Adrenal gland (tissue), 12 donors: ENCODE results near the gene METTL16. TPM values are rescaled to one million over a fixed set of nuclear protein-coding genes. Genes with fewer than 3 reads are reported as not detected.

ENCODE experiments used
- DNase-seq, 7 donors: peaks; one replicate each; pipeline ENCODE4 v3.0.0-alpha.2; 2019 to 2020
- H3K27ac ChIP-seq, 5 donors: fragments of 200-600 bp; sonication (generic) in 4 of 5; 1 replicate in 3 of 5; 2 replicates in 2 of 5; pipeline versions ENCODE4 v1.5.1 to v1.8.0; 2016 to 2020; ENCODE audit warnings: mild to moderate bottlenecking in 1 of 5
- H3K27me3 ChIP-seq: fragments of 200-600 bp; 2 replicates; pipeline ENCODE4 v1.8.0; 2021
- H3K36me3 ChIP-seq, 2 donors: fragments of 200-600 bp; replicated peaks in 1 of 2; 1 replicate in 1 of 2; 2 replicates in 1 of 2; pipeline versions ENCODE4 v1.5.1 to v1.8.0; 2018 to 2022
- H3K4me1 ChIP-seq, 2 donors: fragments of 200-600 bp; replicated peaks in 1 of 2; 1 replicate in 1 of 2; 2 replicates in 1 of 2; pipeline versions ENCODE4 v1.5.1 to v1.8.0; 2018 to 2021
- H3K4me3 ChIP-seq, 4 donors: fragments of 200-600 bp; sonication (generic) in 3 of 4; one replicate each; pipeline ENCODE4 v1.5.1; 2016 to 2018
- H3K9me3 ChIP-seq, 3 donors: fragments of 200-600 bp; sonication (generic) in 1 of 3; replicated peaks in 1 of 3; 1 replicate in 2 of 3; 2 replicates in 1 of 3; pipeline versions ENCODE4 v1.5.1 to v1.8.0; 2016 to 2021
- POLR2A ChIP-seq, 2 donors: fragments of 450-650 bp; IDR thresholded peaks; one replicate each; pipeline ENCODE4 v1.6.1; 2017; ENCODE audit warnings: antibody characterized with exemption in 2 of 2, mild to moderate bottlenecking in 2 of 2, moderate library complexity in 1 of 2
- WGBS, 4 donors: extraction: QIAGEN DNeasy Blood & Tissue Kit in 2 of 4; methylation state at CpG; one replicate each; pipeline versions ENCODE4 v1.1.5 to v1.1.7; 2013 to 2017; 5-methylcytosine and 5-hydroxymethylcytosine counted together
- intact Hi-C, 2 donors: fragments of 100-400 bp; cut with DNase I; formaldehyde crosslinking; loops; one replicate each; pipeline versions ENCODE4 v1.14.1 to v1.15.0; 2022 to 2023
- polyA plus RNA-seq, 3 donors: library from polyadenylated mRNA; stranded (reverse); fragments of 200-250 nt in 2 of 3; fragments of 350-450 nt in 1 of 3; fragmentation: Illumina TruSeq in 1 of 3; extraction: RNeasy Lipid Tissue Mini Kit (QIAGEN cat#74804) in 1 of 3; gene quantifications; one replicate each; pipeline ENCODE4 v1.2.3, GENCODE V29; 2013 to 2014
- total RNA-seq, 9 donors: library from RNA; depleted of rRNA in 4 of 9; stranded (reverse); fragments of >200 nt in 4 of 9; fragments of 120-200 nt in 1 of 9; fragmentation: NEBNext Ultra II Directional in 1 of 9; extraction: Animal tissue kit (Norgen Biotek cat#: 25700) in 1 of 9; gene quantifications; one replicate each; pipeline versions ENCODE4 v1.1.0 to v1.2.4, GENCODE V29; 2013 to 2023
- TF ChIP-seq, protein P1 (sequence below), 6 experiments: fragments of 450-650 bp in 4 of 6; fragments of 200-600 bp in 2 of 6; sonication (generic) in 1 of 6; IDR thresholded peaks; 1 replicate in 5 of 6; 2 replicates in 1 of 6; pipeline versions ENCODE4 v1.5.1 to v1.8.0; 2016 to 2021; ENCODE audit warnings: antibody characterized with exemption in 6 of 6, mild to moderate bottlenecking in 2 of 6, moderate library complexity in 1 of 6
- donor health status: healthy with polysubstance abuse.
- donor health status: Bipolar disorder and iron deficiency.
- donor health status: DM: yes; HTN: yes; CAD: no.
- donor health status: DM: no; HTN: no; CAD: no.
- donor health status: DM: no; HTN: no; CAD: no.
- donor health status: DM: yes; HTN: yes; CAD: no.

The METTL16 gene
- total and polyA plus RNA-seq, 12 donors, result 15.3 to 94.7 (median 33.2) TPM

DNA sequence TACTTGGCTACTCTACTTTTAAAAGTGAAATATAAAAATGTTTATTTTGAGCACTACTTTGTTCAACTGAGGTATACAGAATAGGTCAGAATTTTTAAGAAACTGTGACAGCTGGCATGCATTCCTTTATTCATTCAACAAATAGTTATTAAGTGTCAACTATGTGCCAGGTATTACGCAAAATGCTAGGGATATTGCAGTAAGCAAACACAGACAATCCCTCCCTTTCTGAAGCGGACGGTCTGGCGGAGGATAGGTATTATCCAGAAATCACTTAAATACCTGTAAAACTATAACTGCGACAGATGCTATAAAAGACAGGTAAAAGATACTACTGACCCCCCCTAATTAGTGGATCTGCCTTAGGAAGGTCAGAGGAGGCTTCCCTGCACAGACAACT lies 26.1 kb downstream of the METTL16 start:
- no peaks in the 10 kb centered on the region for H3K9me3 ChIP-seq
- H3K27me3 ChIP-seq, result no peaks in the 10 kb centered on the region
- peak in 1 of 7 donors; percentile 24 for DNase-seq
- H3K4me3 ChIP-seq, result peak overlapping the region in 2 of 4 donors; percentile 9 to 45
- intact Hi-C loops, result no loop called here
- WGBS, 4 donors, result 77 to 89% (median 87%) methylated on average over 5 of the region's 5 CpGs
- H3K27ac ChIP-seq, result peak overlapping the region in 3 of 5 donors; percentile 4 to 32 (median 26)
- TF ChIP-seq, protein P1, sequence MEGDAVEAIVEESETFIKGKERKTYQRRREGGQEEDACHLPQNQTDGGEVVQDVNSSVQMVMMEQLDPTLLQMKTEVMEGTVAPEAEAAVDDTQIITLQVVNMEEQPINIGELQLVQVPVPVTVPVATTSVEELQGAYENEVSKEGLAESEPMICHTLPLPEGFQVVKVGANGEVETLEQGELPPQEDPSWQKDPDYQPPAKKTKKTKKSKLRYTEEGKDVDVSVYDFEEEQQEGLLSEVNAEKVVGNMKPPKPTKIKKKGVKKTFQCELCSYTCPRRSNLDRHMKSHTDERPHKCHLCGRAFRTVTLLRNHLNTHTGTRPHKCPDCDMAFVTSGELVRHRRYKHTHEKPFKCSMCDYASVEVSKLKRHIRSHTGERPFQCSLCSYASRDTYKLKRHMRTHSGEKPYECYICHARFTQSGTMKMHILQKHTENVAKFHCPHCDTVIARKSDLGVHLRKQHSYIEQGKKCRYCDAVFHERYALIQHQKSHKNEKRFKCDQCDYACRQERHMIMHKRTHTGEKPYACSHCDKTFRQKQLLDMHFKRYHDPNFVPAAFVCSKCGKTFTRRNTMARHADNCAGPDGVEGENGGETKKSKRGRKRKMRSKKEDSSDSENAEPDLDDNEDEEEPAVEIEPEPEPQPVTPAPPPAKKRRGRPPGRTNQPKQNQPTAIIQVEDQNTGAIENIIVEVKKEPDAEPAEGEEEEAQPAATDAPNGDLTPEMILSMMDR (IDR thresholded peaks at IDR 0.05), result no peak
- TF ChIP-seq POLR2A (IDR thresholded peaks at IDR 0.05), result no peak
- peaks cover 11 to 20% of the 10 kb centered on the region in 2 donors for H3K4me1 ChIP-seq
- no peaks in the 10 kb centered on the region for H3K36me3 ChIP-seq

- intact Hi-C loops, result no loop called here
- H3K4me1 ChIP-seq, result peaks cover 11 to 19% of the 10 kb centered on the region in 2 donors
- DNase-seq, result no peak
- WGBS, 4 donors, result 93 to 95% (median 94%) methylated on average over 8 of the region's 8 CpGs
- H3K9me3 ChIP-seq, result no peaks in the 10 kb centered on the region
- no peak overlapping the region for H3K27ac ChIP-seq
- TF ChIP-seq, protein P1 (IDR thresholded peaks at IDR 0.05), result no peak
- TF ChIP-seq POLR2A (IDR thresholded peaks at IDR 0.05), result no peak
- no peaks in the 10 kb centered on the region for H3K27me3 ChIP-seq
- no peak overlapping the region for H3K4me3 ChIP-seq
- H3K36me3 ChIP-seq, result no peaks in the 10 kb centered on the region
These were observed 26.8 kb downstream of the METTL16 start for GRCh38 chr17:2484876-2485275.

DNA sequence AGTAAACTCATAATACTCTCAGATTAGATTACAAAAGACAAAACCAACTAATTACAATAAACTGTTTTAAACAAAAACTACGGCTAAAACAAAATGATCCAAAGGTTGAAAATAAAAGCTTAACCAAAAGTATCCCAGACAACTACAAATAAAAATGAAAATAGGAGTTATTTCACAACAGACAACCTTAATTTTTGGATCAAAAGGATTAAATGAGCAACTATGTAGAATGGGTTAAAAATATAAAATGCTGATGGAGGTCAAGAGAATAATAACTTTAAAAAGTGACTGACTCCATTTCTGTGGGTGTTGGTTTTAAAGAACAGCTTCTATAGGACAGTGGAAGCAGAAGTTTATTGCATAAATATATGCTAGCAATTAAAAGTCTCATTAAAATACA lies 28.6 kb downstream of the METTL16 start:
- Histone ChIP-seq H3K36me3 (no peaks in the 10 kb centered on the region), H3K9me3 (no peaks in the 10 kb centered on the region), H3K27me3 (no peaks in the 10 kb centered on the region), H3K4me3 (no peak overlapping the region), H3K4me1 (peaks cover 11 to 19% of the 10 kb centered on the region in 2 donors), H3K27ac (no peak overlapping the region)
- intact Hi-C loops, result no loop called here
- WGBS, 4 donors, result 92 to 97% (median 96%) methylated on average over 1 of the region's 1 CpG
- no peak for DNase-seq
- no peak for TF ChIP-seq POLR2A (IDR thresholded peaks at IDR 0.05)
- TF ChIP-seq, protein P1 (IDR thresholded peaks at IDR 0.05), result no peak

GRCh38 chr17:2482218-2482617 lies 29.5 kb downstream of the METTL16 start:
- H3K9me3 ChIP-seq, result no peaks in the 10 kb centered on the region
- no peak overlapping the region for H3K27ac ChIP-seq
- intact Hi-C loops, result no loop called here
- H3K4me1 ChIP-seq, result peaks cover 11 to 19% of the 10 kb centered on the region in 2 donors
- H3K4me3 ChIP-seq, result no peak overlapping the region
- no peak for DNase-seq
- no peaks in the 10 kb centered on the region for H3K36me3 ChIP-seq
- 73 to 77% (median 75%) methylated on average over 7 of the region's 7 CpGs for WGBS, 4 donors
- TF ChIP-seq POLR2A (IDR thresholded peaks at IDR 0.05), result no peak
- TF ChIP-seq, protein P1 (IDR thresholded peaks at IDR 0.05), result no peak
- no peaks in the 10 kb centered on the region for H3K27me3 ChIP-seq
